Thoracic aorta (tissue), 2 donors: ENCODE measurements around the gene TRIO. TPM values are rescaled to one million over a fixed set of nuclear protein-coding genes. Genes with fewer than 3 reads are reported as not detected.

Source experiments
- ATAC-seq: fragments of 150-250 bp; one replicate; pipeline ENCODE4 v1.8.0; 2017; ENCODE audit warnings: low read depth; ENCODE audit not compliant: insufficient number of reproducible peaks, low FRiP score
- DNase-seq: peaks from one replicate; pipeline ENCODE4 v3.0.0-alpha.2; 2020; ENCODE audit warnings: low spot score
- H3K27ac ChIP-seq, 2 donors: fragments of 200-600 bp; sonication (generic); 1 replicate in 1 of 2; 2 replicates in 1 of 2; pipeline ENCODE4 v1.5.1; 2016; ENCODE audit warnings: mild to moderate bottlenecking in 2 of 2, moderate library complexity in 2 of 2
- H3K27me3 ChIP-seq: fragments of 200-600 bp; sonication (generic); replicated peaks from 2 replicates; pipeline ENCODE4 v1.6.0; 2016; ENCODE audit warnings: mild to moderate bottlenecking; ENCODE audit not compliant: insufficient read depth
- H3K36me3 ChIP-seq: fragments of 200-600 bp; sonication (generic); one replicate; pipeline ENCODE4 v1.5.1; 2016
- H3K4me1 ChIP-seq, 2 donors: fragments of 200-600 bp; sonication (generic); 1 replicate in 1 of 2; 2 replicates in 1 of 2; pipeline versions ENCODE4 v1.5.1 to v1.6.0; 2016; ENCODE audit warnings: low read depth in 2 of 2, mild to moderate bottlenecking in 1 of 2; ENCODE audit not compliant: control insufficient read depth in 1 of 2
- H3K4me3 ChIP-seq: fragments of 200-600 bp; sonication (generic); 2 replicates; pipeline ENCODE4 v1.5.1; 2016; ENCODE audit warnings: mild to moderate bottlenecking
- H3K9me3 ChIP-seq: fragments of 200-600 bp; sonication (generic); 2 replicates; pipeline ENCODE4 v1.5.1; 2016
- total RNA-seq, 2 donors: library from RNA; depleted of rRNA; stranded (reverse); fragments of >200 nt; gene quantifications; one replicate each; pipeline versions ENCODE4 v1.1.0 to v1.2.3, GENCODE V29; 2016
- TF ChIP-seq, protein P1 (sequence below): fragments of 200-600 bp; sonication (generic); IDR thresholded peaks from one replicate; pipeline ENCODE4 v1.5.1; 2019; ENCODE audit warnings: antibody characterized with exemption

Gene TRIO
- total RNA-seq, 2 donors from 2014 or later: 219 to 300 TPM

DNA sequence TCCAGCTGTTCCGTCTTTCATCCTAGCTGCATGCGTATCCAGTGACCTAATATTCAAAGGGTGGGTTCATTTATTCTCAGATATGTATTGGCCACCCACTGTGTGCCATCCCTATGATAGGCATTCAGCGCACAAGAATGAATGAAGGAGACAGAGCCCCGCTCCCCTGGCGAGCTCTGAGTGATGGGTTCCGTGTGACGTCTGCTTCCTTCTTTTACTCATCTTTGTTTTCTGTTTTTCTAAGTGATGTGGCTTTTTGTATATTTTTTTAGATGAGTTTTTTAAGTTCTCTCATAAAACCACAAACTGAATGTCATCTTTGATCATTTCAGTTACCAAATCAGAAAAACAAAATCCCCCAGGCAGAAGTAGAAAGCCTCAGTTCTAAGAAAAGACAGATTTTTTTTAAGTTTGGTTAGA, 270.2 kb downstream of the TRIO start:
- Histone ChIP-seq H3K4me3 (no peak overlapping the region), H3K36me3 (peaks cover 24% of the 10 kb centered on the region), H3K27me3 (no peaks in the 10 kb centered on the region), H3K4me1 (peaks cover 0 to 17% of the 10 kb centered on the region in 2 donors), H3K9me3 (no peaks in the 10 kb centered on the region), H3K27ac (no peak overlapping the region)
- DNase-seq (no peak), ATAC-seq (no peak)
- TF ChIP-seq, protein P1, sequence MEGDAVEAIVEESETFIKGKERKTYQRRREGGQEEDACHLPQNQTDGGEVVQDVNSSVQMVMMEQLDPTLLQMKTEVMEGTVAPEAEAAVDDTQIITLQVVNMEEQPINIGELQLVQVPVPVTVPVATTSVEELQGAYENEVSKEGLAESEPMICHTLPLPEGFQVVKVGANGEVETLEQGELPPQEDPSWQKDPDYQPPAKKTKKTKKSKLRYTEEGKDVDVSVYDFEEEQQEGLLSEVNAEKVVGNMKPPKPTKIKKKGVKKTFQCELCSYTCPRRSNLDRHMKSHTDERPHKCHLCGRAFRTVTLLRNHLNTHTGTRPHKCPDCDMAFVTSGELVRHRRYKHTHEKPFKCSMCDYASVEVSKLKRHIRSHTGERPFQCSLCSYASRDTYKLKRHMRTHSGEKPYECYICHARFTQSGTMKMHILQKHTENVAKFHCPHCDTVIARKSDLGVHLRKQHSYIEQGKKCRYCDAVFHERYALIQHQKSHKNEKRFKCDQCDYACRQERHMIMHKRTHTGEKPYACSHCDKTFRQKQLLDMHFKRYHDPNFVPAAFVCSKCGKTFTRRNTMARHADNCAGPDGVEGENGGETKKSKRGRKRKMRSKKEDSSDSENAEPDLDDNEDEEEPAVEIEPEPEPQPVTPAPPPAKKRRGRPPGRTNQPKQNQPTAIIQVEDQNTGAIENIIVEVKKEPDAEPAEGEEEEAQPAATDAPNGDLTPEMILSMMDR: no peak

DNA sequence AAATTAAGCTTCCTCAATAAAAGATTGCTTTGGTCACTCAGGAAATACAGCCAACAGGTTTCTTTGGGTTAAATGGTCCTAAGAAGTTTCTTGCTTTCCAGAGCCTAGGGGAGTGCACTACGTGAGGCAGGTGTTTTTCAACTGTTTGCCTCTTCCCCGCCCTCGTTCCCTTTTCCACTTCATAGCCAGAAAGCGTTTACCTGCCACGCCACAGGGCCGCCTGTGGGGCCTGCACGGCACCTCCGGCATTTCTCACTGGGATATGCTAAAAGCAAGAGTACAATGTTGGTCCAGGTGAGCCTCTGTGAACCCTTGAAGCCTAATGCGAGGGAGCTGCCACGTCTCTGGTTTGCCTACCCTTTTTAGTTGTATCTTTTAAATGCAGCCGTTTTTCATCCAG, 270.9 kb downstream of the TRIO start:
- Histone ChIP-seq H3K36me3 (peaks cover 24% of the 10 kb centered on the region), H3K27me3 (no peaks in the 10 kb centered on the region), H3K4me1 (peaks cover 0 to 17% of the 10 kb centered on the region in 2 donors), H3K9me3 (no peaks in the 10 kb centered on the region), H3K4me3 (no peak overlapping the region), H3K27ac (no peak overlapping the region)
- ATAC-seq (no peak), DNase-seq (no peak)
- TF ChIP-seq, protein P1: no peak

DNA sequence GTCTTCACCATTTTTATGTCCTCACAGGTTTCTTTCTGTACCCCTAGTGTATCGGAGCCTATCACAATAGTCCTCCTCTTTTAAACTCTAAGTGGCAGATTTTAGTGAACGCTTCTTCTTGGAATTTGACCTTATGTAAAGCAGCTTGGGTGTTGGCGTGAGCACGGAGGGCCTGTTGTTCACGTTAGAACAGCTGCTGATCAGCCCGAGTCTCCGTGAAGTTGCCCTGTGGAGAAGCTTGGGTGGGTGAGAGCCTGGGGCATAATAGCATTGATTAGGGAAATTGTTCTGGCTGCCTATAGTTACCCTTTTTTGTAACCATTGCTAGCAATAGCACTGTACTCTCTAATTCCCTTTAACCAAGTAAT, 271.5 kb downstream of the TRIO start:
- H3K36me3 ChIP-seq: peaks cover 24% of the 10 kb centered on the region

DNA sequence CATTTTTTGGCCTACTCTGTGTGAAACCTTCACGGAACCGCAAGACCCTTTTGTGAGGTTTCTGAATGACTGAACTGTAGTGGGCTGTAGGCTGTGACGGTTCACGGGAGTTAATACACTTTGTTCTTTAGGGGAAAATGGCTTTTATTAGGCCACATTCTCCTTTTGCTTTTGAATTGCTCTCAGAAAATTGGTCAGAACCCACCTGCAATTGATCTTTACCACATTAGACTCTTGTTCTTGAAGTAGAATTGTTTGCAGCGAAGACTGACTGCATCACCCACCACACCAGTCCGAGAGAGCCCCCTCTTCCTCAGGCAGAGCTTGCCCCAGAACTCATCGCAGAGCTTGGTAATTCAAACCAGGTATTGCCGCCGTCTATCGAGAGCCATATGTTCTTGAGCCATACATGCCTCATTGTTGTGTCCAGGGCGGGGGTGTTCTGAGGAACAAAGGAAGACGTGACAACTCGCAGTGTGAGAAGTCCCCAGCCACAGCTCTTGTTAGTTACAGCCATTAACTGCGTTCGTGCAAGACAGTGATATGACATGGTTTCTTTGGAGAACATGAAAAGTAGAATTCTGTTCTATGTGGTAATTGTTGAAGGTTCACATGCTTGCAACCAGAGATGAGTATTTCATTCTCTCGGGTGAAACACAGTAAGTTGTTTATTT, 272.0 kb downstream of the TRIO start:
- Histone ChIP-seq H3K27me3 (no peaks in the 10 kb centered on the region), H3K27ac (no peak overlapping the region), H3K4me1 (peaks cover 0 to 11% of the 10 kb centered on the region in 2 donors), H3K36me3 (peaks cover 28% of the 10 kb centered on the region), H3K4me3 (no peak overlapping the region), H3K9me3 (no peaks in the 10 kb centered on the region)
- DNase-seq (no peak), ATAC-seq (no peak)
- TF ChIP-seq, protein P1: no peak

More for the DNA sequence above, 271.5 kb downstream of the TRIO start:
- TF ChIP-seq, protein P1: no peak
- H3K4me3 ChIP-seq: no peak overlapping the region
- no peak overlapping the region for H3K27ac ChIP-seq
- DNase-seq (no peak), ATAC-seq (no peak)
- H3K9me3 ChIP-seq: no peaks in the 10 kb centered on the region
- H3K4me1 ChIP-seq: peaks cover 0 to 16% of the 10 kb centered on the region in 2 donors
- H3K27me3 ChIP-seq: no peaks in the 10 kb centered on the region

DNA sequence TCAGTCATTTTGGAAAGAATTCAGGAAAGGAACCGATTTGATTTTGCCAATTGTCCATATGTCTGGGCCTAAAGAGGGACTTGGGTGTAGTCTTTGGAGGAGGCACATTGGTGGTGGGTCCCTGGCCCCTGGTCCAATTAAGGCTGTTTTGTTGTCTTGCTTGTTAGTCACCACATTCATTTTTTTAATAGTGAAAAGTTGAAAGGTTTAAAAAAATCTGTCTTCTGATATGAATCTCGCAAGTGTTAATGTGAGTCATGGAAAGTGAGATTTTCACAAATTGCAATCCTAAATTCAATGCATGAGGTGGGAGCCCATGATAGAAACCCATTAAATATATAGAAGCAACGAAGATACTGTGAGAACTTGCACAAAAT, 272.5 kb downstream of the TRIO start:
- ATAC-seq (no peak), DNase-seq (no peak)
- Histone ChIP-seq H3K4me1 (peaks cover 0 to 6% of the 10 kb centered on the region in 2 donors), H3K36me3 (peaks cover 33% of the 10 kb centered on the region), H3K9me3 (no peaks in the 10 kb centered on the region), H3K27ac (no peak overlapping the region), H3K4me3 (no peak overlapping the region), H3K27me3 (no peaks in the 10 kb centered on the region)
- TF ChIP-seq, protein P1: no peak
